HG03045 (cell line): ENCODE results near the gene METTL23.

Source experiments
- ATAC-seq: cut with Tn5 transposase; IDR thresholded peaks from one replicate; pipeline ENCODE4 v1.9.1; 2021; ENCODE audit warnings: mild to moderate bottlenecking, moderate library complexity; ENCODE audit not compliant: unreplicated experiment

METTL23 gene

DNA sequence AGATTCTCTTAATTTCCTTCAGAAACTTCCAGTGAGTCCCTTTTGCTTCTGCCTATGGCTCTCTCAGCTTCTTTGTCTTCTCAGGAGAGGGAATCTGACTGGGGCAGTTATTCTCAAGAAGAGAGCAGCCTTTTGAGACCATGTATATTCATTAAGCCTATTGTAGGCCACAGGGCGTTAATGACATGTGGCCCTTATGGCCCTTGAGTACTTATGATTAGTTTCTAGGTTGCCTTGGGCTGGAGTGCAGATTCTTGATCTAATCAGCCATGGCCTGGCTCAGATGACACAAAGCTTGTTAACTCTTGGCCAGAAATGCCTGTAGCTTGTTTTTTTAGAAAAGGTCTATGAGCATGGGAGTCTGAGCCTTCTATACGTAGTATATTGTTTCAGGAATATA is 28.6 kb downstream of the METTL23 start:
- ATAC-seq = no peak

DNA sequence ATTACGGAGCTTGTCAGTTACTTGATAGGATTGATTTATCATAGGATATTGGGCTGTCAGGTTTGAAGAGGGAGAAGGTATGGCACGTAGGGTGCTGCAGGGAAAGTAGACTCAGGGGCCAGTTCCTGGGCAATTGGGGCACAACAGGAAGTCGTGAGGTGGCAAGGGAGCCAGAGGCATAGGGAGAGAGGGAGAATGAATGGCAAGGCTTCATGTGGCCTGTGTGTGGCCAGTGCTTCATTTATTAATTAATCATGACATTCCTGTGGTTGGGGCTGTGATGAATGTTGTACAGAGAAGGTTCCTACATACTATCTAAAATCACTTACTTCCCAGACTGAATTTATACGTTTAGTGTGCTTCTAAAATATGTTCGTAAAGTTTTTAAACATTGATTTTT is 30.6 kb downstream of the METTL23 start:
- no peak for ATAC-seq

- no peak for ATAC-seq
Measured at GRCh38 chr17:76758570-76758969, 31.9 kb downstream of the METTL23 start.

GRCh38 chr17:76772842-76773525 is 46.3 kb downstream of the METTL23 start:
- ATAC-seq = no peak

DNA sequence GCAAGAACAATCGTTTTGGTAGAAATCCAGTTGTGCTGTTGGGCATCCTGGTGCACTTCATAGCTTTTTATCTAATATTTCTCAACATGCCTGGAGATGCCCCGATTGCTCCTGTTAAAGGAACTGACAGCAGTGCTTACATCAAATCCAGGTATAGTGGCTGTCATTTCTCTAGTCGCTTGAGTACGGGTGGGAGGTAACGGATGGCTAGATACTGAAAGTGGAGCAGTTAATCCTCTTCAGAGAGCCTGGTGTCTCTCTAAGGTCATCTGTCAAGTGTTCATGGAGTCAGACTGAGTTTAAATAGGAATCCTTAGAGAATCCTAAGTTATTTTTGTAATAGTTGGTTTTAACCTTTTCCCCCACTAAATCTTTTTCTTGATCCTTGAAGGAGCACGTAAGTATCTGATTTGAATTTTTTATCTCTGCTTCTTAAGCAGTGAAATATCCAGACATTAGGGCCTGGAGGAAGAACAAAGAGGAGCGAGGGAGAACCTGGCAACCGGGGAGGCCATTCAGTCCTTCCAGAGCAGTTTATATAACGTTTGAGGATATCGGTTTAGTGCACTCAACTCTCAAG is 48.5 kb downstream of the METTL23 start:
- ATAC-seq = no peak

DNA sequence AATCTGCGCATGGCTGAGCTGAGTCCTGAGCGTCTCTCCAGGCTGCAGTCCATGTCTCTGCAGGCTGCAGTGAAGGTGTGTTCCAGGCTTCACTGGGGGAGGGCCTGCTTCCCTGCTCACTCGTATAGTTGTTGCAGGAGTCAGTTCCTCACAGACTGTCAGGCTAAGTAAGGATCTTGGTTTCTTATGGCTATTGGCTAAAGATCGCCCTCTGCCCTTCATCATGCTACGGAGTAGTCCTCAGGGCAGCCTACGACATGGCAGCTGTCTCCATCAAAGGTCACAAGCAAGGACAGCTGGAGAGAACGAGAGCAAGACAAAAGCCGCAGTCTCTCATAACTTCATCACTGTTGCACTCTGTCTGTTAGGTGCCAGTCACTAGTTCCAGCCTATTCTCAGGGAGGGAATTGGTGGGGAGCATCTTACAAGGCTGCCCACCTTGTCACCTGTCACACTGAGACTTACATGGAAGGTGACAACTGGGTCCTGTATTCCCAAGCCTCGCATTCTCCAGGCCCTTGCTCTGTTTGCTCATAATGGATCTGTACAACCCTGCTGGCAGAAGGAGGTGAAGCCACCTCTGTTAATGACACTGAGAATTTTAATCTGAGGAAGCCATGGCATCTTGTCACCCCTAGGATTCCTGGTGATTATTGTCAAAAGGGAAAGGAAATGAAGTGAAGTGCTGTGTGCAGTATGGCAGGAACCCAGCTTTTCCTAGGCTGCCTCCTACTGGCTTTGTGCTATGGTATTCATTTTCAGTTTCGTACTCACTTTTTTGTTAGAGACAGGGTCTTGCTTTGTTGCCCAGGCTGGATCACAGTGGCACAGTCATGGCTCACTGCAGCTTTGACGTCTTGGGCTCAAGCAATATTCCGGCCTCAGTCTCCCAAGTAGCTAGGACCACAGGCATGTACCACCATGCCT is 54.7 kb downstream of the METTL23 start:
- no peak for ATAC-seq

GRCh38 chr17:76783146-76783545 is 56.5 kb downstream of the METTL23 start:
- no peak for ATAC-seq
